GM23338 (cell line): Measurements from ENCODE around the gene SLC39A8. TPM values are rescaled to one million over a fixed set of nuclear protein-coding genes. Genes with fewer than 3 reads are reported as not detected.

ENCODE experiments used
- ATAC-seq: fragments of 200-7000 bp; cut with Tn5 transposase; 3 replicates; pipeline ENCODE4 v1.9.1; 2020
- DNase-seq: peaks from one replicate; pipeline ENCODE4 v3.0.0-alpha.2; 2015; ENCODE audit warnings: low spot score
- H2AFZ ChIP-seq: fragments of 200-600 bp; sonication (generic); 2 replicates; pipeline ENCODE4 v1.8.0; 2016; ENCODE audit warnings: antibody characterized with exemption, mild to moderate bottlenecking, moderate library complexity
- H3F3A ChIP-seq: fragments of 200-600 bp; sonication (generic); replicated peaks from 2 replicates; pipeline ENCODE4 v1.8.0; 2017; ENCODE audit warnings: antibody characterized with exemption, mixed run types, low read depth
- H3K27ac ChIP-seq: fragments of 200-600 bp; sonication (generic); 2 replicates; pipeline ENCODE4 v1.6.1; 2016; ENCODE audit warnings: low read depth
- H3K27me3 ChIP-seq: fragments of 200-600 bp; sonication (generic); 2 replicates; pipeline ENCODE4 v1.8.0; 2016; ENCODE audit warnings: mild to moderate bottlenecking, mixed run types, moderate library complexity; ENCODE audit not compliant: insufficient read depth
- H3K36me3 ChIP-seq: fragments of 200-600 bp; sonication (generic); 2 replicates; pipeline ENCODE4 v1.8.0; 2016; ENCODE audit warnings: mild to moderate bottlenecking; ENCODE audit not compliant: insufficient read depth
- H3K4me1 ChIP-seq: fragments of 200-600 bp; sonication (generic); 2 replicates; pipeline ENCODE4 v1.8.0; 2016; ENCODE audit warnings: mild to moderate bottlenecking, moderate library complexity; ENCODE audit not compliant: insufficient read depth
- H3K4me2 ChIP-seq: fragments of 200-600 bp; sonication (generic); 2 replicates; pipeline ENCODE4 v1.7.1; 2017; ENCODE audit warnings: mixed run types
- H3K4me3 ChIP-seq: fragments of 200-600 bp; sonication (generic); 2 replicates; pipeline ENCODE4 v1.6.1; 2016; ENCODE audit warnings: mixed run types
- H3K79me2 ChIP-seq: fragments of 200-600 bp; sonication (generic); replicated peaks from 2 replicates; pipeline ENCODE4 v1.8.0; 2017; ENCODE audit warnings: mild to moderate bottlenecking; ENCODE audit not compliant: insufficient read depth
- H3K9me2 ChIP-seq: fragments of 200-600 bp; sonication (generic); 2 replicates; pipeline ENCODE4 v1.8.0; 2017; ENCODE audit not compliant: insufficient read depth
- H4K20me1 ChIP-seq: fragments of 200-600 bp; sonication (generic); replicated peaks from 2 replicates; pipeline ENCODE4 v1.8.0; 2017; ENCODE audit warnings: mild to moderate bottlenecking; ENCODE audit not compliant: insufficient read depth
- H3K27ac Mint-ChIP-seq: 2 replicates; pipeline ENCODE4 v1.8.0; 2020; ENCODE audit warnings: inconsistent platforms, mild to moderate bottlenecking, moderate library complexity, mixed read lengths
- H3K27me3 Mint-ChIP-seq: 3 replicates; pipeline ENCODE4 v1.8.0; 2022; ENCODE audit warnings: low read depth, mild to moderate bottlenecking, moderate library complexity, mixed read lengths, inconsistent platforms; ENCODE audit not compliant: insufficient read depth, poor library complexity
- H3K36me3 Mint-ChIP-seq: 3 replicates; pipeline ENCODE4 v1.8.0; 2021; ENCODE audit warnings: low read depth, mild to moderate bottlenecking, inconsistent platforms, moderate library complexity, mixed read lengths
- H3K4me1 Mint-ChIP-seq: 3 replicates; pipeline ENCODE4 v1.8.0; 2020; ENCODE audit warnings: mild to moderate bottlenecking, inconsistent platforms, mixed read lengths
- H3K4me3 Mint-ChIP-seq: 3 replicates; pipeline ENCODE4 v1.8.0; 2021; ENCODE audit warnings: moderate library complexity, mild to moderate bottlenecking, inconsistent platforms, mixed read lengths
- H3K9me3 Mint-ChIP-seq: 3 replicates; pipeline ENCODE4 v1.8.0; 2020; ENCODE audit warnings: moderate library complexity, mild to moderate bottlenecking, inconsistent platforms, mixed read lengths
- CREB1 ChIP-seq: fragments of 250-450 bp; sonication (Bioruptor Pico); IDR thresholded peaks from 2 replicates; pipeline ENCODE4 v1.5.0; 2020; ENCODE audit warnings: low read depth, mild to moderate bottlenecking, moderate library complexity
- CTCF ChIP-seq, 2 experiments: fragments of 200-600 bp in 1 of 2; sonication (generic) in 1 of 2; conservative IDR thresholded peaks; 2 replicates each; pipeline versions ENCODE4 v1.5.1 to v1.6.1; 2016 to 2017; ENCODE audit warnings: antibody characterized with exemption in 2 of 2, low read depth in 2 of 2, mild to moderate bottlenecking in 2 of 2, moderate library complexity in 1 of 2
- ETS1 ChIP-seq: IDR thresholded peaks from 2 replicates; pipeline ENCODE4 v1.6.1; 2016; ENCODE audit warnings: antibody characterized with exemption
- EZH2 ChIP-seq: fragments of 200-600 bp; sonication (generic); IDR thresholded peaks from one replicate; pipeline ENCODE4 v1.8.0; 2017; ENCODE audit warnings: antibody characterized with exemption, mild to moderate bottlenecking, low read depth; ENCODE audit not compliant: unreplicated experiment
- EZH2phosphoT487 ChIP-seq: fragments of 200-600 bp; sonication (generic); IDR thresholded peaks from one replicate; pipeline ENCODE4 v1.8.1; 2018; ENCODE audit warnings: antibody characterized with exemption; ENCODE audit not compliant: unreplicated experiment
- JUNB ChIP-seq: IDR thresholded peaks from one replicate; pipeline ENCODE4 v1.6.1; 2016; ENCODE audit warnings: antibody characterized with exemption; ENCODE audit not compliant: unreplicated experiment
- NANOG ChIP-seq: IDR thresholded peaks from 2 replicates; pipeline ENCODE4 v1.6.1; 2016; ENCODE audit warnings: antibody characterized with exemption, borderline replicate concordance
- POLR2AphosphoS5 ChIP-seq: IDR thresholded peaks from 2 replicates; pipeline ENCODE4 v1.6.1; 2016; ENCODE audit warnings: antibody characterized with exemption, low read depth
- REST ChIP-seq: IDR thresholded peaks from one replicate; pipeline ENCODE4 v1.6.1; 2018; ENCODE audit warnings: antibody characterized with exemption; ENCODE audit not compliant: unreplicated experiment
- STAT1 ChIP-seq: IDR thresholded peaks from one replicate; pipeline ENCODE4 v1.6.1; 2016; ENCODE audit warnings: antibody characterized with exemption; ENCODE audit not compliant: unreplicated experiment
- ZNF114 ChIP-seq: fragments of 250-450 bp; sonication (Bioruptor Pico); IDR thresholded peaks from 2 replicates; pipeline ENCODE4 v1.5.0; 2020; ENCODE audit warnings: mild to moderate bottlenecking, moderate library complexity
- ZNF331 ChIP-seq: fragments of 250-450 bp; sonication (Bioruptor Pico); IDR thresholded peaks from 2 replicates; pipeline ENCODE4 v1.5.0; 2020; ENCODE audit warnings: low read depth, mild to moderate bottlenecking, moderate library complexity
- ZNF462 ChIP-seq: fragments of 250-450 bp; sonication (Bioruptor Pico); IDR thresholded peaks from 2 replicates; pipeline ENCODE4 v1.5.0; 2020; ENCODE audit warnings: mild to moderate bottlenecking, moderate library complexity
- polyA plus RNA-seq: library from polyadenylated mRNA; unstranded; fragments of >200 nt; fragmentation: Nextera tagmentation; extraction: Ambion mirVana; gene quantifications from 2 replicates; pipeline ENCODE4 v1.2.1, GENCODE V29; 2016
- total RNA-seq: library from RNA; depleted of rRNA; stranded (reverse); fragments of >200 nt; shearing (Covaris generic); gene quantifications from 2 replicates; pipeline ENCODE4 v1.2.3, GENCODE V29; 2014

SLC39A8 gene
- total and polyA plus RNA-seq, 2 experiments from 2014 or later, result 20.1 to 42.5 TPM

- Histone ChIP-seq H3F3A (no peaks in the 10 kb centered on the region), H3K27ac (no peak overlapping the region), H3K36me3 (no peaks in the 10 kb centered on the region), H3K4me1 (no peaks in the 10 kb centered on the region), H3K79me2 (no peaks in the 10 kb centered on the region), H2AFZ (no peak overlapping the region), H3K4me2 (no peak overlapping the region), H3K27me3 (no peaks in the 10 kb centered on the region), H4K20me1 (no peaks in the 10 kb centered on the region), H3K9me2 (no peaks in the 10 kb centered on the region), H3K4me3 (no peak overlapping the region)
- Mint-ChIP-seq H3K27ac (peak overlapping the region; percentile 16; the same call in 1 of the 2 replicates), H3K36me3 (peaks cover 5% of the 10 kb centered on the region; the same call in 1 of the 3 replicates), H3K4me1 (peaks cover 9% of the 10 kb centered on the region), H3K27me3 (peaks cover 3% of the 10 kb centered on the region), H3K9me3 (no peaks in the 10 kb centered on the region), H3K4me3 (no peak overlapping the region)
- DNase-seq, result no peak
- TF ChIP-seq ZNF462 (CRISPR knock-in tag), result no peak
- TF ChIP-seq ZNF114 (CRISPR knock-in tag), result no peak
- no peak for TF ChIP-seq EZH2phosphoT487
- no peak for TF ChIP-seq CTCF (conservative IDR thresholded peaks at IDR 0.05; ENCODE audit: low read depth in 2 of 2)
- TF ChIP-seq ZNF331 (CRISPR knock-in tag), result no peak
- TF ChIP-seq ETS1, result no peak
- no peak for TF ChIP-seq JUNB
- no peak for TF ChIP-seq POLR2AphosphoS5
- TF ChIP-seq NANOG, result no peak
- TF ChIP-seq CREB1 (CRISPR knock-in tag), result no peak
- TF ChIP-seq EZH2, result no peak
- TF ChIP-seq STAT1, result no peak
- no peak for TF ChIP-seq REST
- no peak for ATAC-seq
Measured at GRCh38 chr4:102311912-102312311, 33.4 kb downstream of the SLC39A8 start.
